Measurements from ENCODE around the gene REPS2.

Gene REPS2

GRCh38 chrX:17098516-17099247, 152.2 kb downstream of the REPS2 start:
- no peak for DNase-seq

GRCh38 chrX:17104433-17104832, 158.0 kb downstream of the REPS2 start:
- DNase-seq: no peak

DNA sequence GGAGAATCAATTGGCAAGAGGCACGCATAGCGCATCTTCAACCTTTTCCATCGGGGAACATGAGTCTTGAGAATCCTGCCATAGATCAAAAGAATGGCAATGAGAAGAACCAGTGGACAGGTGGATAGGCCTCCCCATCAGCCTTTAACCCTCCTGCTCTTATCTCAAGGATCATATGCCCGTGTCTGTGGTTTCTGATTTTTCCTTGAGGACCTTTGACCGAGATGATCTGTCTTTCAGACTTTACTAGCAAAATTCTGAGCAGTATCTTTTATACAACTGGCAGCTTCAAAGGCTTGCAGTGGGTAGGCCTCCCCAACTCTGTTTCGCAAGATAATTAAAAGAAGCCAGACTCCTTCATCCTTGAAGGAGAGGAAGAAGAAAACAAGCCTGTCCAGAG, 174.4 kb downstream of the REPS2 start:
- no peak for DNase-seq

DNA sequence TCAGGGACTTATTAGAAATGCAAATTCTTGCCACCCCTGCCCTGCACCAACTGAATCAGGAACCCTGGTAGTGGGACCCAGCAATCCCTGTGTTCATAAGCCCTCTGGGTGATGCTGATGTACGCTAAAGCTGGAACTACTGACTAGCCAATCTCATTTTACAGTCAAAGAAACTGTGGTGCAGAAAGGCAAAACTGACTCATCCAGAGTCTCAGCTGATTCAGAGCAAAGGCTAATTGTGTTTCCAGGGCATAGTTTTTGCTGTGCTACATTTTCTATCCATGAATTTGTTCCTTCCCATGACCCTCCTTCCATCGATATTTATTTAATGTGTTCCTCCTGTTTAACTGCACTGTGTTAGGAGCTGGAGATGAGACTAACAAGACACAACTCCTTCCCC, 207.5 kb downstream of the REPS2 start:
- DNase-seq: no peak

DNA sequence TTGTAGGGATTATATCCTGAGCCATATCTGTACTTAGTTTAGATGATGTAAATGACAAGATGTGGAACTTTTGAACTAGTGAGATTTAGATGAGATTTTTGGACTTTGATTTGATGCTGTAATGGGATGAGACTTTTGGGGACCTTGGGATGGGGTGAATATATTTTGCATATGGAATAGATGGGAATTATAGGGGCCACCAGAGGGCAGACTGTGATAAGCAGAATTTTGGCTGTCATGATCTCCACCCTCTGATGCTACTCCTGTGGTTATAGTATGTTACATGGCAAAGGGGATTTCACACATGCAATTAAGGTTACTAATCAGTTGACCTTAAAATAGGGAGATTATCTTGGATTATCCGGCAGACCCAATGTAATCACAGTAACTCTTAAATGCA, 214.5 kb downstream of the REPS2 start:
- DNase-seq: no peak

DNA sequence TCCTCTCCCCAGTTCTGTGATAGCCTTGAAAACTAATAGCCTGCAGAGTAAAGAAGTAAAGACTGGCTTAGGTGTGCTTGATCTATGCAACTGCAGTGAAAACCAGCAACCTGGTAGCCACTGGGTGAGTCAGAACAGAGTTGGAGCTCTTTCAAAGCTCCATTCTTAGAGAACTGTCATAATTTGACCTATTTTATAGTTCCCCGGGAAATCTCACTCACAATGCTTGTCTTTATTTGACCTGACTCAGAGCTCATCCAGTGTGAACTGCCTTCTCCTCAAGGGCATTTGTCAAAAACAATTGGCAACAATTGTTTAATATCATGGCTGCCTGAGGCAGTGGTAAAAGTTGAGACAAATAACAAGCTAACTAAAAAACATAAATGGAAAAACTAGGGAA, 215.5 kb downstream of the REPS2 start:
- no peak for DNase-seq

DNA sequence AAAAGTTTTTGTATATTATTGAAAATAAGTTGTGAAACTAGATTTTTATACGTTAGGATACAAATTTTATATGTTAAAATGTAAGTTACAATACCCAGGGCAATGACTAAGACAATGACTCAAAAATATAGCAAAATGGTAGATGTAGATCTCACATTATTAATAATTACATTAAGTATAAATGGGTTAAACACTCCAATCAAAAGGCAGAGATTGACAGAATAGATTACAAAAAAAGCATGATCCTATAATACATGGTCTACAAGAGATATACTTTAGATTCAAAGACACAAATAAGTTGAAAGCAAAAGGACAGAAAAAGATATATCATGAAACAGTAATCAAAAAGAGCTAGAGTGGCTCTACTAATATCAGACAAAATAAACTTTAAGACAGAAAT, 217.6 kb downstream of the REPS2 start:
- no peak for DNase-seq

DNA sequence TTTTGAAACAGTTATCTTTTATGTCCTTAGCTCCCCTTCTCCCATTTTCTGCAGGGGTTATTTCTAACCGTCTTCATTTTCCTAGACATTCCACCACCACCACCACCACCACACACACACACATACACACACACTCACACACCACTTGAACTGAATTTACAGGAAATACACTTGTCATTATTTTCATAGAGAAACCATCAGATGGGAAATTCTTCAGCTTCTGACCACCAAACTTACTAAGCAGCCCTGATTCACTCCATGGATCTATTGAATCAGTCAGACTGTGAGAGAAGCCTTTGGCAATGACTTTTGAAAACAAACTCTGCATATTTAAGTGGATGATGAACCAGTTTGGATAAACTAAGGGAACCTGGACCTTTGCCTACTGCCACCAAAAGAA, 218.5 kb downstream of the REPS2 start:
- DNase-seq: no peak

DNA sequence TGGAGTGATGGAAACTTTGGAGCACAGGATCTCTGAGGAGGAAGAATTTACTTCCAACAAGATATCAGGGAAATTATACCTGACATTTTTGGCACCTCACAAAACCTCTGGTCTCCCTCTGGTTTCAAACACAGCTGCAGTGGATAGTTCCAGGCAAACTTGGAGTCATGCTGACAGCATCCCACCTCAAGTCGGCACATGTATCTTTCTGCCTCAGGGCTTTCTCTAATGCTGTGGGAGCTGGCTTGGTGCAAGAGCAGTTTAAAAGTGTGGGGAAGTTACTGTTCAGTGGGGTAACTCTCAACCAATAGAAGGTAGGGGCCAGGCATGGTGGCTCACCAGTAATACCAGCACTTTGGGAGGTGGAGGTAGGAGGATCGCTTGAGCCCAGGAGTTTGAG, 221.5 kb downstream of the REPS2 start:
- no peak for DNase-seq

DNA sequence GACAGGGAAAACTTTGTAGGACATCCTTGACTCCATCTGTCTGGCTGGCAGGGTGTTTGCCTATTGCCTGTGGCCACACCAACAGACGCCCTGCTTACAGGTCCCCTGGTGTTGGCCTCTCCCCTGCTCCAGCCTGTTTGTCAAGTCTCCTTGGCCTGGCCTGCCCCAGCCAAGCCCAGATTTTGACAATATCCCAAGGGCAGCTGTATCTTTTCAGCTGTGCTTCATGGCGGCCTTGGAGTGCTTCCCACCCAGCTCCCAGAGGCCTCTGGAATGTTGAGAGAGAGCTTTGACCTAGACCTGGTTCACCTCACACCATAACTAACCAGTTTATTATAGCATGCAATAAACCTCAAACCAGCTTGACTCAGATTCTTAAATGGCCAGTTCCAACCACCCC, 224.5 kb downstream of the REPS2 start:
- no peak for DNase-seq

- no peak for DNase-seq
Measured at GRCh38 chrX:17174671-17175070, 228.2 kb downstream of the REPS2 start.

DNA sequence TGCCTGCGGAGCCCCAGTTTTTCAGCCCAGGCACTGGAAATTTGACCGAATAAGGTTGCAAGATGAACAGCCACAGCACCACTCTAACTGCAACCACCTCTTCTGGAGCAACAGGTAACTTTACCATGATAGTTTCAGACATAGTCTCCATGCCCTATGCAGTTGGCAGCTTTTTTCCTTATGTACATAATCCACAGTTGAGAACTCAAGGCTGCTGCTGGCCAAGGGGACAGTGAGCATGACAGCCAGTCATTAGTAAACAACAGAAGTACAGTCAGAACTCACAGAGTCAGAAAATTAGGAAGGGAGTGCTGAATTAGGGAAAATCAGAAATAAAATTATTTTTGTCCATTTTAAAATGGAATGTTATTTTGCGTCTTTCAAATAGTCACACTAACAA, 235.9 kb downstream of the REPS2 start:
- no peak for DNase-seq

DNA sequence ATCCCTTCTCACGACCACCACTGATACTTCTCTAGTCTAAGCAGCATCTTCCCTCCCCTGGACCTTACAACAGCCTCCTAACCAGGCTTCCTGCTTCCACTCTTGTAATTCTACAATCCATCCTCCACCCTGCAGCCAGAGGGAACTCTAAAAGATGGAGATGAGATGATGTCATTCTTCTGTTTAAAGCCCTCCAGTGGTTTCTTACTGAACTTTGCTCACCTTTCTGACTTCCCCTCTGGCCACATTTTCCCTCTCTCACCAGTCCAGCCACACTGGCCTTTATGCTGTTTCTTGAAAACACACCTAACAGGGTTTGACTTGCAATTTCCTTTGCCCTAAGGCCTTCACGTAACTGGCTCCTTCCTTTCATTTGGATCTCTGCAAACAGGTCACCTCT, 237.1 kb downstream of the REPS2 start:
- DNase-seq: no peak

DNA sequence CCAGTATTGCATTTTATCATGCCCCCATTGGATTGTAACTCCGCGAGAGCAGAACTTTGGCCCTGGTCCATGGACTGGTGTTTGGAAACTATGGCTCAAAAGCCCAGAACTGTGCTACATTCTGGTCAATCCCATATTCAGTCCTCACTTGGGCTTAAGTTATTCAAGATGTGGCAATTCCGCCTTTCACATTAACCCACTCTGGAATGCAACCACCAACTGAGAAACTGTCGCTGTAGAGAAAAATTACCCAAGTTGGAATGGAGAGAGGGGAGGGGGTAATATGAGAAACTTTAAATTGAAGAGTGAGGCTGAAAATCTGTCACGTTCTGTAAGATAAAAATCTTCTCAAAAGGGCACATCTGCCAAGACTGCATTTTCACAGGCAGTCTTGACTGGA, 239.0 kb downstream of the REPS2 start:
- DNase-seq: no peak

- DNase-seq: no peak
Measured at GRCh38 chrX:17187136-17187756, 240.8 kb downstream of the REPS2 start.

DNA sequence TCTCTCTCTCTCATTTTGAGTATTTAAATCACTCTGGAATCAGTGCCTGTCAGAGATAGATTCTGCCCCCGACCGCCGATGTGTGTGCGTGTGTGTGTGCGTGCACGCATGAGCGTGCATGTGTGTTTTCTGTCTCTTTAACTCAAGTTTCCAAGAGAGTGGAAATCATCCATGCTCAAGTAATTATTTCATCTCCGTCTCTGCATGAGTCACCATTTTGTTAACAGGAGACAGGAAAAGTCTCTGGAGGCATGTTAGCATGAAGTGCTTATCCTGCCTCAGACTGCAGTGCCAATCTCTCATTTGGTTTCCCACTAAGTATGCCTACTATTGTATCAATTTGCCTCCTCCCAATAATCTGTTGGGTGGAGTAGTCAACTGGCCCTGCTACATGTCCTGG, 245.6 kb downstream of the REPS2 start:
- no peak for DNase-seq

Data from CD4-positive, alpha-beta T cell treated with Interleukin-6 for 4 hours (primary cell).